Measurements from ENCODE around the gene KCNH1. TPM values are rescaled to one million over a fixed set of nuclear protein-coding genes. Genes with fewer than 3 reads are reported as not detected.

Gene KCNH1
- total and polyA plus RNA-seq, 9 of the 15 experiments (the other 6 are each of a cell fraction or from before 2014, with no cell fraction given) = not detected

- intact Hi-C loops (cut with micrococcal nuclease) (no loop called here), in situ Hi-C loops (cut with MboI) (no loop called here)
- Histone ChIP-seq H3K4me1 (replicated peaks in 1 of 2; ENCODE audit: control insufficient read depth in 2 of 2, insufficient read depth in 2 of 2, low read length in 2 of 2) (no peaks in the 10 kb centered on the region; a peak in 1 of 5 replicates), H3K4me2 (ENCODE audit: insufficient read depth, low read length) (no peak overlapping the region), H3K9me3 (replicated peaks; ENCODE audit: control insufficient read depth, insufficient read depth, low read depth, low read length) (no peaks in the 10 kb centered on the region), H3K36me3 (ENCODE audit: control insufficient read depth, insufficient read depth, low read length) (no peaks in the 10 kb centered on the region), H3K79me2 (ENCODE audit: control insufficient read depth, insufficient read depth, low read length) (no peaks in the 10 kb centered on the region), H3K27me3 (ENCODE audit: control insufficient read depth in 2 of 2, insufficient read depth in 2 of 2, low read length in 2 of 2) (no peaks in the 10 kb centered on the region), H3K4me3 (no peak overlapping the region), H2AFZ (ENCODE audit: low read depth, low read length) (no peak overlapping the region), H3K27ac (ENCODE audit: extremely low read depth, low read depth, low read length) (no peak overlapping the region), H4K20me1 (replicated peaks; ENCODE audit: control insufficient read depth, insufficient read depth, low read length) (no peaks in the 10 kb centered on the region), H3K9me1 (ENCODE audit: control insufficient read depth, insufficient read depth, low read length) (no peaks in the 10 kb centered on the region), H3K9ac (ENCODE audit: insufficient read depth in 1 of 2, low read depth in 2 of 2, low read length in 2 of 2) (no peak overlapping the region)
- ATAC-seq = no peak
- no peak for FAIRE-seq
- POLR2A ChIA-PET = no interaction called here
- WGBS (ENCODE audit: insufficient coverage, low coverage, missing lambda C conversion rate) = 0% methylated on average over 4 of the region's 4 CpGs
- BruUV-seq (replicated peaks) = no TSS peak
- CTCF ChIA-PET (ENCODE audit: low intra/inter-chr PET ratio) = no interaction called here
- no peak for DNase-seq (ENCODE audit: extremely low read depth in 1 of 4, low spot score in 3 of 4)
- TF ChIP-seq CHAMP1 (IDR thresholded peaks at IDR 0.05) (no peak), TSC22D4 (tag; IDR thresholded peaks at IDR 0.05) (no peak), DACH1 (IDR thresholded peaks at IDR 0.05; ENCODE audit: partially characterized antibody) (no peak), SRF (CRISPR knock-in tag; IDR thresholded peaks at IDR 0.05) (no peak), ZNF316 (IDR thresholded peaks at IDR 0.05) (no peak), PBX2 (CRISPR knock-in tag; IDR thresholded peaks at IDR 0.05; ENCODE audit: low read depth) (no peak), PBX2 (tag; conservative IDR thresholded peaks at IDR 0.05; ENCODE audit: low read depth) (no peak), HMBOX1 (IDR thresholded peaks at IDR 0.05) (no peak), SNAPC5 (CRISPR knock-in tag; IDR thresholded peaks at IDR 0.05) (no peak), ZNF23 (CRISPR knock-in tag; IDR thresholded peaks at IDR 0.05) (no peak), BRD9 (IDR thresholded peaks at IDR 0.05; ENCODE audit: low read depth, partially characterized antibody) (no peak), ZBTB43 (CRISPR knock-in tag; IDR thresholded peaks at IDR 0.05) (no peak), ZC3H8 (IDR thresholded peaks at IDR 0.05) (no peak), ZNF780A (CRISPR knock-in tag; IDR thresholded peaks at IDR 0.05) (no peak), ZNF24 (IDR thresholded peaks at IDR 0.05) (no peak), ZNF174 (CRISPR knock-in tag; IDR thresholded peaks at IDR 0.05) (no peak), SPI1 (IDR thresholded peaks at IDR 0.05; ENCODE audit: borderline replicate concordance, low read depth, low read length) (no peak), POU5F1 (IDR thresholded peaks at IDR 0.05; ENCODE audit: borderline replicate concordance, low read depth, low read length, partially characterized antibody) (no peak)
Measured at GRCh38 chr1:210992837-210993236, 141.1 kb downstream of the KCNH1 start.
